ENCODE results near the gene RGS7. TPM values are rescaled to one million over a fixed set of nuclear protein-coding genes. Genes with fewer than 3 reads are reported as not detected.

The RGS7 gene
- total RNA-seq, 1 donor from 2014 or later, result not detected

DNA sequence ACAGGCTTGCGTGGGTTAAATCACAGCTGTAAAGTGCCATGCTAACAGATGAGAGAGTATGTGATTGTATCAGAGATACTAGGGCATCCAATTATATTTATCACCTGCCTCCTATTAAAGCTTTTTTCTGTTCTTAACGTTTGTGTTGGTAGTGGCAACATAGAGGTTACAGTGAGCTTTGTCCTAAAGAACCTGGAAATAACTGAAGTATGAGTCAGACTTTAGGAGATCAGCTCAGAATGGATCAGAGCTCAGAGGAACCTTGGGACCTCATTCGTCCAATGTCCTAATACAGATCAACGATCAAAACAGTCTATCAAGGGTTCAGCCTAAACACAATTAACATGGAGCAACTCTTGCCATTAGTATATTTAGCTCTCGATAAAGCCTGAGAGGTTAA, 81.0 kb downstream of the RGS7 start:
- TF ChIP-seq, protein P1, sequence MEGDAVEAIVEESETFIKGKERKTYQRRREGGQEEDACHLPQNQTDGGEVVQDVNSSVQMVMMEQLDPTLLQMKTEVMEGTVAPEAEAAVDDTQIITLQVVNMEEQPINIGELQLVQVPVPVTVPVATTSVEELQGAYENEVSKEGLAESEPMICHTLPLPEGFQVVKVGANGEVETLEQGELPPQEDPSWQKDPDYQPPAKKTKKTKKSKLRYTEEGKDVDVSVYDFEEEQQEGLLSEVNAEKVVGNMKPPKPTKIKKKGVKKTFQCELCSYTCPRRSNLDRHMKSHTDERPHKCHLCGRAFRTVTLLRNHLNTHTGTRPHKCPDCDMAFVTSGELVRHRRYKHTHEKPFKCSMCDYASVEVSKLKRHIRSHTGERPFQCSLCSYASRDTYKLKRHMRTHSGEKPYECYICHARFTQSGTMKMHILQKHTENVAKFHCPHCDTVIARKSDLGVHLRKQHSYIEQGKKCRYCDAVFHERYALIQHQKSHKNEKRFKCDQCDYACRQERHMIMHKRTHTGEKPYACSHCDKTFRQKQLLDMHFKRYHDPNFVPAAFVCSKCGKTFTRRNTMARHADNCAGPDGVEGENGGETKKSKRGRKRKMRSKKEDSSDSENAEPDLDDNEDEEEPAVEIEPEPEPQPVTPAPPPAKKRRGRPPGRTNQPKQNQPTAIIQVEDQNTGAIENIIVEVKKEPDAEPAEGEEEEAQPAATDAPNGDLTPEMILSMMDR (IDR thresholded peaks at IDR 0.05; ENCODE audit: insufficient read depth, low read length, severe bottlenecking), result no peak
- no peak for DNase-seq (ENCODE audit: low read depth)
- no peak overlapping the region for H3K4me3 ChIP-seq (ENCODE audit: low read depth, low read length)
- no peaks in the 10 kb centered on the region for H3K36me3 ChIP-seq (ENCODE audit: control insufficient read depth, insufficient read depth, low read length)
- no peaks in the 10 kb centered on the region for H3K27me3 ChIP-seq (ENCODE audit: control insufficient read depth, insufficient read depth, low read length)
- FAIRE-seq, result no peak

DNA sequence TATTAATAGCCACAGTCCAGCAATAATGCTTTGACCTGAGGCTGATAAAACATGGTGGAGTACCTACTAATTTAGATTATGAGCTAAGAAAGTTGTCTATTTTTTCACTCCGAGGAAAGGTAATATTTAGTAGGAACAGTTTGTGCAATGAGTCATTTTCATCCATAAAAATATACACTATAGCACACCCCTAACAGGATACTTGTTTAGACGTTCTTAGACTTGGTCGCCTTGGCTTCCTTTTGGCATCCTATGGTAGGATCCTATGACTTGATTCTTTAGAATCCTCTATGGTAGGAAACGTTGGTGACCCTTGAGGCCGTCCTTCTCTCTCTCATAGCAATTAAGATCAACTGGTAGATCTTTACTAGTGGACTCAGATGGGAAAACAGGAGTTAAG, 81.8 kb downstream of the RGS7 start:
- FAIRE-seq (no peak), DNase-seq (ENCODE audit: low read depth) (no peak)
- TF ChIP-seq, protein P1 (IDR thresholded peaks at IDR 0.05; ENCODE audit: insufficient read depth, low read length, severe bottlenecking), result no peak
- Histone ChIP-seq H3K4me3 (ENCODE audit: low read depth, low read length) (no peak overlapping the region), H3K27me3 (ENCODE audit: control insufficient read depth, insufficient read depth, low read length) (no peaks in the 10 kb centered on the region), H3K36me3 (ENCODE audit: control insufficient read depth, insufficient read depth, low read length) (no peaks in the 10 kb centered on the region)

DNA sequence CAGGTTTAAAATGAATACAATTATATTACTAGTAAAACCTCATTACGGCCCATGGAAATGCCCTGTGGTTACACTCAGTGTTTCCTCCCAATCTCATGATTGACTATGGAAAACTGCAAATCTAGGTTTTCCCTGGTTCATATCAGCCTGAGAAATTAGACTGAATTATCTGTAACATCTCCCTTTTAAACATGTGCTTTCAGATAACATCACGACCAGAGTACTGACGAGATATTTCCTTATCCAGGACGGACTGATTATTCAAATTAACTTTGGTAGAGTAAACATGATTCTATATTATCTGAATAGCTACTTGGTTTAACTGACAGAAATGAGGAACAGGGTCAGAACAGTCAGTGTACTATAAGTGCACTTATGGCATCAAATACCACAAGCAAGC, 82.3 kb downstream of the RGS7 start:
- H3K36me3 ChIP-seq (ENCODE audit: control insufficient read depth, insufficient read depth, low read length), result no peaks in the 10 kb centered on the region
- TF ChIP-seq, protein P1 (IDR thresholded peaks at IDR 0.05; ENCODE audit: insufficient read depth, low read length, severe bottlenecking), result no peak
- H3K27me3 ChIP-seq (ENCODE audit: control insufficient read depth, insufficient read depth, low read length), result no peaks in the 10 kb centered on the region
- H3K4me3 ChIP-seq (ENCODE audit: low read depth, low read length), result no peak overlapping the region
- DNase-seq (ENCODE audit: low read depth) (no peak), FAIRE-seq (no peak)

DNA sequence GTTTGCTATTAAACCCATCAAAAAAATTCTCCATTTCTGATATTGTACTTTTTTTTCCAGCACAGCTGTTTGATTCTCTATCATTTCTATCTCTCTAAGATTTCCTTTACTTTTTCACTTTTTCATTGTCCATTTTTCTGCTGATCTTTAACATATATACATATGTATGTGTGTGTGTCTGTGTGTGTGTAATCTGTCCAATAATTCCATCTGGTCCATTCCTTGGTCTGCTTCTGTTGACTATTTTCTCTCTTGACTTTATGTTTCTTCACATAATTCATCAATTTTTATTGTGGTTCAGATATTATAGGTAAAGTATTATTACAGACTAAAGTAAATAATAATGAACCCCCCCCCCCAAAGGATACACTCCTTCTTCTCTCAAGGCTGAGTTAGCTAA, 84.2 kb downstream of the RGS7 start:
- Histone ChIP-seq H3K4me3 (ENCODE audit: low read depth, low read length) (no peak overlapping the region), H3K27me3 (ENCODE audit: control insufficient read depth, insufficient read depth, low read length) (no peaks in the 10 kb centered on the region), H3K36me3 (ENCODE audit: control insufficient read depth, insufficient read depth, low read length) (no peaks in the 10 kb centered on the region)
- DNase-seq (ENCODE audit: low read depth) (no peak), FAIRE-seq (no peak)
- TF ChIP-seq, protein P1 (IDR thresholded peaks at IDR 0.05; ENCODE audit: insufficient read depth, low read length, severe bottlenecking), result no peak

DNA sequence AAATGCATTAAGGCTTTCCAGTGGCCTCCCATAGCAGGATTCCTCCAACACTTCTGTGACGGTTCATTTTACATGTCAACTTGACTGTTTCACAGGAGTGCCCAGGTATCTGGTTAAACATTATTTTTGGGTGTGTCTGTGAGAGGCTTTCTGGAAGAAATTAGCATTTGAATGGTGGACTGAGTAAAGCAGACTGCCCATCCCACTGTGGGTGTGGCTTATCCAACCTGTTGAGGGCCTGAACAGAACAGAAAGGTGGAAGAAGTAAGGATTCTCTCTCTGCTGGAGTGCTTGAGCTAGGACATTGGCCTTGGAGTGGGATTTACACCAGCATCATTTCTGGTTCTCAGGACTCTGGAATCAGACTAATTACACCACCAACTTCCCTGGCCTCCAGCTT, 85.6 kb downstream of the RGS7 start:
- DNase-seq (ENCODE audit: low read depth) (no peak), FAIRE-seq (no peak)
- no peaks in the 10 kb centered on the region for H3K36me3 ChIP-seq (ENCODE audit: control insufficient read depth, insufficient read depth, low read length)
- H3K27me3 ChIP-seq (ENCODE audit: control insufficient read depth, insufficient read depth, low read length), result no peaks in the 10 kb centered on the region
- TF ChIP-seq, protein P1 (IDR thresholded peaks at IDR 0.05; ENCODE audit: insufficient read depth, low read length, severe bottlenecking), result no peak
- no peak overlapping the region for H3K4me3 ChIP-seq (ENCODE audit: low read depth, low read length)

DNA sequence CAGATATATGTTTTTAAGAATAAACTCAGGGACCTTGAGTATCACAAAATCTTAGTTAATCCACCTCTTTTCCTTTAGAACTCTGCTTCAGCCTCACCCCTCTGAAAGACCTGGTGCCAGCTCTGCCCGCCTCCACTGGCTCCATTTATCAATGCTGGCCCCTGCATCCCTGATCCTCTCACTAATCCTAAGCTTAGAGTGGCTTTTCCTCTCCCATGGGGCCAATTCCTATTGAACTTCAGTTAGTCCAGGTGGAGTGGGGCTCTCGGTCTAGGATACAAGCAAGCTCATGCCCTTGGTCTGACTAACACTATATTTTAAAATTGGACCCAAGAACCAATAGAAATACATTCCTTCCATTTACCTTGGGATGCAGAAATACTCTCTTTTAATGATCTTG, 87.0 kb downstream of the RGS7 start:
- DNase-seq (ENCODE audit: low read depth) (no peak), FAIRE-seq (no peak)
- no peak overlapping the region for H3K4me3 ChIP-seq (ENCODE audit: low read depth, low read length)
- no peaks in the 10 kb centered on the region for H3K36me3 ChIP-seq (ENCODE audit: control insufficient read depth, insufficient read depth, low read length)
- no peaks in the 10 kb centered on the region for H3K27me3 ChIP-seq (ENCODE audit: control insufficient read depth, insufficient read depth, low read length)
- TF ChIP-seq, protein P1 (IDR thresholded peaks at IDR 0.05; ENCODE audit: insufficient read depth, low read length, severe bottlenecking), result no peak
